ENCODE data around the gene ZDHHC16. TPM values are rescaled to one million over a fixed set of nuclear protein-coding genes. Genes with fewer than 3 reads are reported as not detected.
A peak's percentile ranks its signal among the peaks of the same experiment; 100 is the strongest.

Gene ZDHHC16
- total RNA-seq = 10 to 100 TPM; 13.4 to 27.3 (median 18.4) TPM
- polyA plus RNA-seq = 10 to 100 TPM; 21.1 to 49.6 TPM
- long read RNA-seq, donor 1, transcript ZDHHC16-206 (11 exons, 1,798 nt) = major isoform, 9 of 49 reads
- long read RNA-seq, donor 1, transcript ZDHHC16-203 (10 exons, 1,647 nt) = minor isoform, 8 of 49 reads
- long read RNA-seq, donor 1, partial matches to known transcripts = 10 of 49 reads
- long read RNA-seq, donor 1, other reads (novel, unspliced or antisense) = 13 of 49 reads
- long read RNA-seq, donor 2, transcript ZDHHC16-206 (11 exons, 1,798 nt) = major isoform, 20 of 58 reads
- long read RNA-seq, donor 2, transcript ZDHHC16-203 (10 exons, 1,647 nt) = minor isoform, 13 of 58 reads
- long read RNA-seq, donor 2, transcript ZDHHC16-202 (10 exons, 1,718 nt) = minor isoform, 8 of 58 reads
- long read RNA-seq, donor 2, partial matches to known transcripts = 3 of 58 reads
- long read RNA-seq, donor 2, other reads (novel, unspliced or antisense) = 13 of 58 reads
- long read RNA-seq, donor 3, transcript ZDHHC16-206 (11 exons, 1,798 nt) = major isoform, 39 of 101 reads
- long read RNA-seq, donor 3, transcript ZDHHC16-202 (10 exons, 1,718 nt) = minor isoform, 7 of 101 reads
- long read RNA-seq, donor 3, transcript ZDHHC16-207 (12 exons, 2,014 nt) = minor isoform, 5 of 101 reads
- long read RNA-seq, donor 3, transcript ZDHHC16-203 (10 exons, 1,647 nt) = minor isoform, 19 of 101 reads
- long read RNA-seq, donor 3, partial matches to known transcripts = 15 of 101 reads
- long read RNA-seq, donor 3, other reads (novel, unspliced or antisense) = 14 of 101 reads

GRCh38 chr10:97445722-97446639 is at the start of gene ZDHHC16, which contains the start of gene EXOSC1:
TSS of gene ZDHHC16 (plus strand) at chr10:97446175. CDS start at chr10:97451676, 5,501 bp downstream.
TSS of gene EXOSC1 (minus strand) at chr10:97446006. CDS start at chr10:97445985, 21 bp downstream.
- ATAC-seq (peak; percentile 97 to 99 (median 98)), DNase-seq (peak; percentile 85 to 93)
- peak within 1 kb of the TSS; percentile 68 to 99 (median 96) for H3K4me3 ChIP-seq
- peaks cover 0 to 32% (median 5%) of the 10 kb centered on the region in 9 donors for H3K36me3 ChIP-seq
- no peaks in the 10 kb centered on the region for H3K27me3 ChIP-seq
- H3K27ac ChIP-seq = peak within 1 kb of the TSS in 8 of 10 donors; percentile 59 to 88 (median 79)
- WGBS, 2 donors = 0% methylated on average over 66 of the region's 66 CpGs
- H3K9me3 ChIP-seq = no peaks in the 10 kb centered on the region
- intact Hi-C loops (cut with DNase I) = loop anchor here in 1 of 10 donors (2.0 kb wide), 1 partner anchor 53 kb away; the partner anchor contains the start of genes MMS19 and UBTD1
- TF ChIP-seq CTCF (IDR thresholded peaks at IDR 0.05) = peak in 3 of 9 donors; percentile 16 to 42 (median 18)
- peaks cover 12 to 51% (median 44%) of the 10 kb centered on the region in 9 donors for H3K4me1 ChIP-seq

DNA sequence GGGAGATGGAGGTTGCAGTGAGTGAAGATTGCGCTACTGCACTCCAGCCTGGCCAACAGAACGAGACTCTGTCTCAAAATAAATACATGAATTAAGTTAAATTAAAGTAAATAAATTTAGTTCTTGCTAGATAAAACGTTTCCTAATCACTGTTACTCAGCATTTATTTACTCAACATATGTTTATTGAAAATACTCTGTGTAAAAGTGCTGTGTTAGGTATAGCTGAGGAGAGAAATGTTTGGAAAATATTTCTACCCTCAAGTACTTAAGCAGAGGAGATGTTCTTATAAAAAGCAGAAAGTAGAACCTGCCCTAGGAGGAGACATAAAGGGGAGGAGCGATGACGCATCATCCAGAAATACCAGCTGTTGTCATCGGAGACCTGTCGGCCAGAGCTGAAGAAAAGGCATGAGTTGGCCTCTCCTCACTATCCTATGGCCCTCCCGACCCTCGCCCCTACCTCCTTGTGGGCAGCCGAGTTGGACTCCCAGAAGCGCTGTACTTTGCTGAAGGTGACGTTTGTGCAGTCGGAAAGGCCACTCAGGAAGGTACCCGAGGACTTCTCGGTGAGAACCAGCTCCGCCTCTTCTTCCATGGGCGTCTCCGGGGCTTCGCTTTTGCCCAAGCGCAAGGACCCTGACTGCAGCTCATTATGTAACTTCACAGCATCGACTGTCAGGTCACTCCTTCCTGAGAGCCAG is 46.0 kb upstream of the ZDHHC16 start:
- intact Hi-C loops (cut with DNase I) = loop anchor here in 4 of 10 donors (5.0 to 10.0 kb wide), 4 partner anchors 63 to 337 kb away; partner anchors contain the start of gene ZFYVE27 (in 1 of the 4)
- ATAC-seq = peak; percentile 8 to 79 (median 64)
- WGBS, 2 donors = 18 to 20% methylated on average over 21 of the region's 21 CpGs
- peak overlapping the region in 8 of 10 donors; percentile 56 to 91 (median 84) for H3K27ac ChIP-seq
- peaks cover 0 to 38% (median 7%) of the 10 kb centered on the region in 9 donors for H3K36me3 ChIP-seq
- no peaks in the 10 kb centered on the region for H3K9me3 ChIP-seq
- peak in 1 of 2 donors; percentile 39 for DNase-seq
- peak overlapping the region; percentile 48 to 96 (median 80) for H3K4me3 ChIP-seq
- TF ChIP-seq CTCF (IDR thresholded peaks at IDR 0.05) = no peak
- H3K27me3 ChIP-seq = no peaks in the 10 kb centered on the region
- H3K4me1 ChIP-seq = peaks cover 0 to 25% (median 13%) of the 10 kb centered on the region in 9 donors

- H3K27ac ChIP-seq = peak within 1 kb of the TSS in 9 of 10 donors; percentile 56 to 91 (median 83)
- intact Hi-C loops (cut with DNase I) = loop anchor here in 4 of 10 donors (5.0 to 10.0 kb wide), 4 partner anchors 64 to 336 kb away; partner anchors contain the start of gene ZFYVE27 (in 1 of the 4)
- peaks cover 0 to 30% (median 13%) of the 10 kb centered on the region in 9 donors for H3K4me1 ChIP-seq
- H3K4me3 ChIP-seq = peak within 1 kb of the TSS; percentile 48 to 96 (median 80)
- no peaks in the 10 kb centered on the region for H3K27me3 ChIP-seq
- ATAC-seq (peak; percentile 95 to 98 (median 97)), DNase-seq (peak; percentile 37 to 96)
- peak in 4 of 9 donors; percentile 8 to 36 (median 22) for TF ChIP-seq CTCF (IDR thresholded peaks at IDR 0.05)
- no peaks in the 10 kb centered on the region for H3K9me3 ChIP-seq
- H3K36me3 ChIP-seq = peaks cover 0 to 29% (median 4%) of the 10 kb centered on the region in 9 donors
- 1% methylated on average over 39 of the region's 39 CpGs for WGBS, 2 donors
These were observed 45.1 kb upstream of the ZDHHC16 start, which contains the start of gene RRP12 for GRCh38 chr10:97400665-97401454. TSS of gene RRP12 (minus strand) at chr10:97401340. CDS start at chr10:97401231, 109 bp downstream.
